Measurements from ENCODE around the gene BTRC. TPM values are rescaled to one million over a fixed set of nuclear protein-coding genes. Genes with fewer than 3 reads are reported as not detected.

Gene BTRC
- total RNA-seq, 1 donor from 2014 or later, result 18.2 TPM

- intact Hi-C loops (cut with DNase I), result no loop called here
- no peak for ATAC-seq
- H3K9me3 ChIP-seq, result no peaks in the 10 kb centered on the region
- H3K27ac ChIP-seq, result no peak overlapping the region
- no peak for DNase-seq
- H3K27me3 ChIP-seq, result no peaks in the 10 kb centered on the region
- no peaks in the 10 kb centered on the region for H3K4me1 ChIP-seq
- no peak overlapping the region for H3K4me3 ChIP-seq
- TF ChIP-seq, protein P1, sequence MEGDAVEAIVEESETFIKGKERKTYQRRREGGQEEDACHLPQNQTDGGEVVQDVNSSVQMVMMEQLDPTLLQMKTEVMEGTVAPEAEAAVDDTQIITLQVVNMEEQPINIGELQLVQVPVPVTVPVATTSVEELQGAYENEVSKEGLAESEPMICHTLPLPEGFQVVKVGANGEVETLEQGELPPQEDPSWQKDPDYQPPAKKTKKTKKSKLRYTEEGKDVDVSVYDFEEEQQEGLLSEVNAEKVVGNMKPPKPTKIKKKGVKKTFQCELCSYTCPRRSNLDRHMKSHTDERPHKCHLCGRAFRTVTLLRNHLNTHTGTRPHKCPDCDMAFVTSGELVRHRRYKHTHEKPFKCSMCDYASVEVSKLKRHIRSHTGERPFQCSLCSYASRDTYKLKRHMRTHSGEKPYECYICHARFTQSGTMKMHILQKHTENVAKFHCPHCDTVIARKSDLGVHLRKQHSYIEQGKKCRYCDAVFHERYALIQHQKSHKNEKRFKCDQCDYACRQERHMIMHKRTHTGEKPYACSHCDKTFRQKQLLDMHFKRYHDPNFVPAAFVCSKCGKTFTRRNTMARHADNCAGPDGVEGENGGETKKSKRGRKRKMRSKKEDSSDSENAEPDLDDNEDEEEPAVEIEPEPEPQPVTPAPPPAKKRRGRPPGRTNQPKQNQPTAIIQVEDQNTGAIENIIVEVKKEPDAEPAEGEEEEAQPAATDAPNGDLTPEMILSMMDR (IDR thresholded peaks at IDR 0.05), result no peak
- no peaks in the 10 kb centered on the region for H3K36me3 ChIP-seq
Measured at GRCh38 chr10:101478956-101479355, 125.0 kb downstream of the BTRC start.

DNA sequence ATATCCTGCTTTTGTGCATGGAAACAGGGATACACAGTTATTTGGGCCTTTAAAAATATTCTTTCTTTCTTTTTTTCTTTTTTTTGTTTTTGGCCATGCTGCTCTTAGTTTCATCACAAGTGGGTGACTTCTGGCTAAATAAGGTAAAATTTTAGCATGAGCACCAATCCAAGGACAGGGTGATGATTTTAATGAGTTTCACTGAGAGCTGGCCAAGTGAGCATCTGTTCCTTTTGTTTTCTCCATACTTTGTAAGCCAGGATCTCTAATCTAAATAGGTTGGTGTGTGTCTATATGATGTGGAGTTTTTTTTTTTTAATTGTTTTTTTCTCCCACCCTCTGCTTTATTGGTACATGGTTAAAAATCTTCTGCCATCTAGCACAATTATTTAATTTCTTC is 127.3 kb downstream of the BTRC start:
- H3K4me1 ChIP-seq, result no peaks in the 10 kb centered on the region
- ATAC-seq (no peak), DNase-seq (no peak)
- H3K4me3 ChIP-seq, result no peak overlapping the region
- no peaks in the 10 kb centered on the region for H3K36me3 ChIP-seq
- H3K27ac ChIP-seq, result no peak overlapping the region
- no peaks in the 10 kb centered on the region for H3K9me3 ChIP-seq
- intact Hi-C loops (cut with DNase I), result no loop called here
- no peaks in the 10 kb centered on the region for H3K27me3 ChIP-seq
- TF ChIP-seq, protein P1 (IDR thresholded peaks at IDR 0.05), result no peak

DNA sequence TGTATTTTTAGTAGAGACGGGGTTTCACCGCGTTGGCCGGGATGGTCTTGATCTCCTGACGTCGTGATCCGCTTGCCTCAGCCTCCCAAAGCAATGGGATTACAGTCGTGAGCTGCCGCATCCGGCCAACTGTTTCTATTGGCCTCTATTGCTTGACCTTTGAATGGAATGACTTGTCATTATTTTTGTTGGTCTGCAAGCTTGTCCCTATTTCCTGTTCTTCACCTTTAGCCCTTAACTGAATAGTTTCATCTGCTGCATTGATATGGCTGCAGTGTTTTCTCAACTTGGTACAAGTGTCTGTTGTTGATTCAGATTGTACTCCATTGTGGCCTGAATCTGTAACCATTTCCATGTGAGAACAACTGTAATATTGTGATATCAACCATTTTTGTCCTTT is 128.6 kb downstream of the BTRC start:
- Histone ChIP-seq H3K4me1 (no peaks in the 10 kb centered on the region), H3K27ac (no peak overlapping the region), H3K36me3 (no peaks in the 10 kb centered on the region), H3K4me3 (no peak overlapping the region), H3K9me3 (no peaks in the 10 kb centered on the region), H3K27me3 (no peaks in the 10 kb centered on the region)
- ATAC-seq (no peak), DNase-seq (no peak)
- intact Hi-C loops (cut with DNase I), result no loop called here
- TF ChIP-seq, protein P1 (IDR thresholded peaks at IDR 0.05), result no peak

GRCh38 chr10:101484175-101484745 is 130.3 kb downstream of the BTRC start:
- Histone ChIP-seq H3K9me3 (no peaks in the 10 kb centered on the region), H3K4me1 (peaks cover under 1% of the 10 kb centered on the region), H3K27me3 (no peaks in the 10 kb centered on the region), H3K36me3 (no peaks in the 10 kb centered on the region), H3K27ac (no peak overlapping the region), H3K4me3 (no peak overlapping the region)
- DNase-seq (no peak), ATAC-seq (no peak)
- TF ChIP-seq, protein P1 (IDR thresholded peaks at IDR 0.05), result no peak
- intact Hi-C loops (cut with DNase I), result no loop called here

DNA sequence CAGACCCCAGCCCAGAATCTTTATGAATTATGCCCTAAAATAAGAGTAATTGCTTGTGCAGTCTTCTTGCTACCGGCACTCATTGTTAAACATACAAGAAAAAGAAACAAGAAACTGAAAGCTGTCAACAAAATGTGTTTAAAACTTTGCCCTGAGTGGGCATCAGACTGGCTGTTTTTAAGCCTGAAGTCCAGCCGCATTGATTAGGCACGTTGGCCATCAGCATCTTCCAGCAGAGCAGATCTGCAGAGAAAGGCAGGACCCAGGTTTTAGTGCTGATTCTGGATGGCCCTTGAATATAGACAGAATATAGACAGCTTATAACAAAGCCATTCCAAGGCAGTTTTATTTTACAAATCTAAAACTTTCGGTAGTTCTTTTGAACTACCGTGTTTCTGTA is 131.2 kb downstream of the BTRC start:
- TF ChIP-seq, protein P1 (IDR thresholded peaks at IDR 0.05), result no peak
- intact Hi-C loops (cut with DNase I), result no loop called here
- no peaks in the 10 kb centered on the region for H3K9me3 ChIP-seq
- H3K4me1 ChIP-seq, result peaks cover 7% of the 10 kb centered on the region
- H3K27me3 ChIP-seq, result no peaks in the 10 kb centered on the region
- DNase-seq (no peak), ATAC-seq (no peak)
- H3K36me3 ChIP-seq, result no peaks in the 10 kb centered on the region
- no peak overlapping the region for H3K4me3 ChIP-seq
- H3K27ac ChIP-seq, result no peak overlapping the region
